CD4-positive, alpha-beta T cell treated with Interleukin-10 for 1 hour (primary cell): ENCODE results near the gene DCST2.

Experiments
- DNase-seq: peaks from one replicate; pipeline ENCODE4 v3.0.0-alpha.2; 2020

The DCST2 gene

DNA sequence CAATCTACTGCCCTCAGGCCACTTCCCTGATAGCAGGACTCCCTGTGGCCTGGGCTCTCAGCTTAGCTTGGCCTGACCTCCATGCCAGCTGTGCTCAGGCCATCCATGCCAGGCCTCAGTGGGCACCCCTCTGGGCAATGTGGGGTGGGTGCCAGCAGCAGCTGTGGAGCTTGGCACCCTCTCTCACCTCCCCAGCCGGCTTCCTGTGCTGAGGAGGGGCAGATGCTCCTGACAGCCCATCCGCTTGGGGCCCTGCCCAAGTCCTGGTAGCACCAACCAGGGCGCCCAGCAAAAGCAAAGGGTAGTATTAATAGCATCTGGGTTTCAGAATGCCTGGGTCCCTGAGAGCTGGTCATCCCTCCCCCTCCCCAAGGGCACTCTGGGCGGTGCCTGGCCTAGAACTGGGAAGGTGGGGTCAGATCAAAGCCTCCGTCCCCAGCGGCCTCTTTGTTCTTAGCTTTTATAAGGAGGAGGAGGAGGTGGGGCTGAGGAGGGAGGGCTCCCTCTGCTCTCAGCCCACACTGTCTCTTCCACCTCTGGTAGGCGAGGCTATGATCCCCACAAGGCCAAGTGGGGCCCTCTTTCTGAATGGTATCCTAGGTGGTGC is 36.1 kb upstream of the DCST2 start:
- DNase-seq, result no peak

- DNase-seq, result no peak
Measured at GRCh38 chr1:155068599-155068998, 35.0 kb upstream of the DCST2 start.

DNA sequence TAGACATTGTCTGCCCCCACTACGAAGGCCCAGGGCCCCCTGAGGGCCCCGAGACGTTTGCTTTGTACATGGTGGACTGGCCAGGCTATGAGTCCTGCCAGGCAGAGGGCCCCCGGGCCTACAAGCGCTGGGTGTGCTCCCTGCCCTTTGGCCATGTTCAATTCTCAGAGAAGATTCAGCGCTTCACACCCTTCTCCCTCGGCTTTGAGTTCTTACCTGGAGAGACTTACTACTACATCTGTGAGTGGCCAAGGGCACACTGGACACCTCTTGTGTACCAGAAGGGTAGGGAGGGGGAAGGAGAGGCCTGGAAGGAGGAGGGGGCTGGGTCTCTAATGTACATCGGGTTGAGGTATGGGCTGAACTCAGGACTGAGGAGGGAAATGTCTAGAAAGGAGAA is 33.2 kb upstream of the DCST2 start:
- no peak for DNase-seq

DNA sequence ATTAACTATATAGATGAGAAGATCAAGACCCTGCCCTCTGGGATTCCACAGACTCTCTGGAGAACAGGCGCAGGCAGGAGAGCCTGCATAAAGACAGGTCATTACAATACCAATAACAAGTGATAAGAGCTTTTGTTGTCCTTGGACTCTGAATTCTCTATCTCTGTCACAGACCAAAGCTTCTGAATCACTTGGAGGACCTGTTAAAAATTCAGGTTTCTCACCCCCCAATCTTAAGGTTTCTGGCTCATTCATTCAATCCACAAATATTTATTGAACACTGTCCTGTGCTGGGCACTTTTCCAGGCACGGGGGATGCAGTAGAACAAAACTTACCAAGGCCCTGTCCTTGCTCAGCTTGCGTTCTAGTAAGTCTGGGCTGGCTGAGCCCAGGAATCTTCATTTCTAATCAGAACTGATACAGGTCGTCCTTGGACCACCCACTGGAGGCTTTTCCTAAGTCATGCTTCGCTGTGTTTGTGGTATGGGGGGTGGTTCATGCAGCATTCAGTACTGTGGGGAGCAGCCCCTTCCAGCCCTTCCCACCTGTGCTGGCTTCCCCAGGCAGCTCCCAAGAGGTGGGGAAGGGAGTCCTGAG is 31.4 kb upstream of the DCST2 start:
- DNase-seq, result no peak

GRCh38 chr1:155064111-155064831 is 30.7 kb upstream of the DCST2 start:
- DNase-seq, result peak; percentile 46

- DNase-seq, result peak; percentile 88
Measured at GRCh38 chr1:155063550-155064110, 30.0 kb upstream of the DCST2 start, which contains the start of gene EFNA4. EFNA4 (plus strand) TSS chr1:155063740; CDS start chr1:155063824, 84 bp downstream.

- peak; percentile 78 for DNase-seq
Measured at GRCh38 chr1:155062702-155063411, 29.3 kb upstream of the DCST2 start.

- DNase-seq, result no peak
Measured at GRCh38 chr1:155062151-155062686, 28.6 kb upstream of the DCST2 start.

- peak; percentile 96 for DNase-seq
Measured at GRCh38 chr1:155061381-155062150, 28.0 kb upstream of the DCST2 start.

DNA sequence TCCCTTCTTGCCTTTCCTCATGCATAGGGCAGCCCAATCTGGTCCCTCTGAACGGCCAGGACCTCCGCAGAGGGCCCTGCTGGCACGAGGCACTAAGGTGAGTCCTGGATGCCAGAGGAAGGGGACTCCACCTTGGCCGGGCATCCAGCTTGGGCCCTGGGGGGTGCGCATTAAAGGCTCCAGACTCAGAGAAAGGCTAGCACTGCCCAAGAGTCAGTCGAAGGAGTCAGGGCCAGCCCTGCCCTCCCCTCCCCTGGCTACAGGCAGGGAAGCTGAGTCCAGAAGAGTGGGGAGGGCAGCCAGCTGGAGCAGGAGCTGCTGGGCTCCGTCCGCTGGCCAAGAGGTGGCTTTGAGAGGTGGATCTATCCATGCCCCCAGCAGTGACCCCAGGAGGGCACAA is 27.2 kb upstream of the DCST2 start:
- no peak for DNase-seq

- no peak for DNase-seq
Measured at GRCh38 chr1:155057788-155058211, 24.2 kb upstream of the DCST2 start.

GRCh38 chr1:155057104-155057503 is 23.5 kb upstream of the DCST2 start:
- DNase-seq, result no peak

GRCh38 chr1:155053531-155054105 is 20.0 kb upstream of the DCST2 start:
- DNase-seq, result no peak

GRCh38 chr1:155052439-155053395 is 19.1 kb upstream of the DCST2 start:
- DNase-seq, result peak; percentile 27

- peak; percentile 58 for DNase-seq
Measured at GRCh38 chr1:155051777-155052398, 18.3 kb upstream of the DCST2 start.

DNA sequence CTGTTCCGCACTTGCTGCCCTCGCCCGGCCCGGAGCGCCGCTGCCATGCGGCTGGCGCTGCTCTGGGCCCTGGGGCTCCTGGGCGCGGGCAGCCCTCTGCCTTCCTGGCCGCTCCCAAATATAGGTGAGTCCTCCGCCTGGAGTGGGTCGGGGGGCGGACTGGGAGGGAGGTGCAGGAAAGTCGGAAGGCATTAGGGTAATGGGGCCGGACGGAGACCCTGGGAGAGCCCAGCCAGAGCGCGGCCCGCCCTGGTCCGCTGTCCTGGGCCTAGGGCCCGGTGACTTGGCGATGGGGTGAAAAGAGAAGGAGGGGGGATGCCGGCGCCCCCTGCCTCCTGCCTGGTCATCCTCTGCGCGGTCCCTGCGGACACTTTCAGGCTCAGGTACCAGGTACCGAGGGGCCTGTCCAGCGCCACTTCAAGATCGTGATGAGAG is 17.8 kb upstream of the DCST2 start:
- DNase-seq, result no peak

GRCh38 chr1:155050560-155051341 is 17.2 kb upstream of the DCST2 start, which contains the start of gene ADAM15:
ADAM15 (plus strand) TSS chr1:155051316; CDS start chr1:155051387, 71 bp downstream.
- DNase-seq, result peak; percentile 86

- DNase-seq, result peak; percentile 4
Measured at GRCh38 chr1:155049651-155050559, 16.3 kb upstream of the DCST2 start.
